ENCODE results near the gene CROCC. TPM values are rescaled to one million over a fixed set of nuclear protein-coding genes. Genes with fewer than 3 reads are reported as not detected.
"Not testable (repeated sequence)": the region's sequence is repeated elsewhere in the genome, so short reads cannot be mapped to it uniquely, and the experiment has no call there.

The CROCC gene
- total and polyA plus RNA-seq, 4 donors: 2.9 to 8.3 (median 5.1) TPM

DNA sequence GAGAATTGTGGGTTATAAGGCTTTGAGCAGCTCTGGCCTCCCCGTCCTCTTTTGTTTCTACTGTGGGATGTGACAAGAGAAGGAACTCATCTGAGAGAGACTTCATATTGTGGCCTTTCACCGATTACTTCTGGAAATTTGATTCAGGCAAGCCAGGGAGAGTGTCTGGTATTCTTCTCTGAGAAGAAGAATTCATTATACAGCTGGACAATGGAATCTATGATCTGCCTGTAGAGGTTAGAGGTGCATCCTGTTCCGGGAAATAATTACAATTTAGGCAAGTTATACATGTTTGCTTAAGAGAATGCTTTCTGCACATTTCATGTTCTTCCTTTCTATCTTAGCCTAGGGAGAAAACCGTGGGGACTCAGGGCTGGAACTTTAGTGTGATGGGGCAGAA lies 38.7 kb upstream of the CROCC start (continued):
- TF ChIP-seq TAF1 (conservative IDR thresholded peaks at IDR 0.05) (no peak), EGR1 (IDR thresholded peaks at IDR 0.05; ENCODE audit: low read depth in 2 of 2) (no peak), YY1 (IDR thresholded peaks at IDR 0.05) (no peak), GABPA (IDR thresholded peaks at IDR 0.05 in 1 of 2, conservative IDR thresholded peaks at IDR 0.05 in 1 of 2) (no peak), HNF4G (IDR thresholded peaks at IDR 0.05) (no peak), RAD21 (IDR thresholded peaks at IDR 0.05) (no peak), FOXA2 (IDR thresholded peaks at IDR 0.05) (no peak), SP1 (IDR thresholded peaks at IDR 0.05) (peak; percentile 45), NR2F2 (IDR thresholded peaks at IDR 0.05) (peak; percentile 98)
- TF ChIP-seq, protein P1, sequence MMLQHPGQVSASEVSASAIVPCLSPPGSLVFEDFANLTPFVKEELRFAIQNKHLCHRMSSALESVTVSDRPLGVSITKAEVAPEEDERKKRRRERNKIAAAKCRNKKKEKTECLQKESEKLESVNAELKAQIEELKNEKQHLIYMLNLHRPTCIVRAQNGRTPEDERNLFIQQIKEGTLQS (IDR thresholded peaks at IDR 0.05): no peak
- TF ChIP-seq, protein P2, sequence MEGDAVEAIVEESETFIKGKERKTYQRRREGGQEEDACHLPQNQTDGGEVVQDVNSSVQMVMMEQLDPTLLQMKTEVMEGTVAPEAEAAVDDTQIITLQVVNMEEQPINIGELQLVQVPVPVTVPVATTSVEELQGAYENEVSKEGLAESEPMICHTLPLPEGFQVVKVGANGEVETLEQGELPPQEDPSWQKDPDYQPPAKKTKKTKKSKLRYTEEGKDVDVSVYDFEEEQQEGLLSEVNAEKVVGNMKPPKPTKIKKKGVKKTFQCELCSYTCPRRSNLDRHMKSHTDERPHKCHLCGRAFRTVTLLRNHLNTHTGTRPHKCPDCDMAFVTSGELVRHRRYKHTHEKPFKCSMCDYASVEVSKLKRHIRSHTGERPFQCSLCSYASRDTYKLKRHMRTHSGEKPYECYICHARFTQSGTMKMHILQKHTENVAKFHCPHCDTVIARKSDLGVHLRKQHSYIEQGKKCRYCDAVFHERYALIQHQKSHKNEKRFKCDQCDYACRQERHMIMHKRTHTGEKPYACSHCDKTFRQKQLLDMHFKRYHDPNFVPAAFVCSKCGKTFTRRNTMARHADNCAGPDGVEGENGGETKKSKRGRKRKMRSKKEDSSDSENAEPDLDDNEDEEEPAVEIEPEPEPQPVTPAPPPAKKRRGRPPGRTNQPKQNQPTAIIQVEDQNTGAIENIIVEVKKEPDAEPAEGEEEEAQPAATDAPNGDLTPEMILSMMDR (IDR thresholded peaks at IDR 0.05; ENCODE audit: low read depth, low read length, missing input control): no peak
- TF ChIP-seq, protein P3, sequence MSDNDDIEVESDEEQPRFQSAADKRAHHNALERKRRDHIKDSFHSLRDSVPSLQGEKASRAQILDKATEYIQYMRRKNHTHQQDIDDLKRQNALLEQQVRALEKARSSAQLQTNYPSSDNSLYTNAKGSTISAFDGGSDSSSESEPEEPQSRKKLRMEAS (IDR thresholded peaks at IDR 0.05): no peak

DNA sequence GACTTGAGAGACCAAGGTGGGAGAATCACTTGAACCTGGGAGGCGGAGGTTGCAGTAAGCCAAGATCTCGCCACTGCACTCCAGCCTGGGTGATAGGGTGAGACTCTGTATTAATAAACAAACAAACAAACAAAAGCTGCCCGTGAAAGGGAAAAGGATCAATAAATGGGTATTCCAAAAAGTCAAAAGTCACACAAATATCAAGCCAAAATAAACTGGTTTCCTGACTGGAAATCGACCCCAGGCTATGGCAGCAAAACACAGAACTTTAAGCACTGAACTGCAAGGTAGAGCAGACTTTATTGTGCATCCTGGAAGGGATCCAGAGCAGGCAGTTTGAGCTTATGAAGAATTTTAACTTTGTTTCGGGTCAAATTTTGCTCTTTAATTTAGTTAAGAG lies 37.2 kb upstream of the CROCC start:
- TF ChIP-seq HNF4A (conservative IDR thresholded peaks at IDR 0.05) (peak; percentile 81 to 85), NR2F2 (IDR thresholded peaks at IDR 0.05) (peak; percentile 72), FOXA2 (IDR thresholded peaks at IDR 0.05) (peak; percentile 68), YY1 (IDR thresholded peaks at IDR 0.05) (peak; percentile 90), RAD21 (IDR thresholded peaks at IDR 0.05) (peak; percentile 43 to 61), RXRA (IDR thresholded peaks at IDR 0.05) (peak; percentile 79 to 82), FOXA1 (IDR thresholded peaks at IDR 0.05) (peak; percentile 81), TAF1 (conservative IDR thresholded peaks at IDR 0.05) (peak; percentile 24), EGR1 (IDR thresholded peaks at IDR 0.05; ENCODE audit: low read depth in 2 of 2) (peak in 1 of 2 donors; percentile 17), SP1 (IDR thresholded peaks at IDR 0.05) (peak; percentile 87), JUND (IDR thresholded peaks at IDR 0.05) (peak; percentile 58 to 77), HNF4G (IDR thresholded peaks at IDR 0.05) (peak; percentile 61), GABPA (IDR thresholded peaks at IDR 0.05 in 1 of 2, conservative IDR thresholded peaks at IDR 0.05 in 1 of 2) (peak in 1 of 2 donors; percentile 64)
- TF ChIP-seq, protein P4, sequence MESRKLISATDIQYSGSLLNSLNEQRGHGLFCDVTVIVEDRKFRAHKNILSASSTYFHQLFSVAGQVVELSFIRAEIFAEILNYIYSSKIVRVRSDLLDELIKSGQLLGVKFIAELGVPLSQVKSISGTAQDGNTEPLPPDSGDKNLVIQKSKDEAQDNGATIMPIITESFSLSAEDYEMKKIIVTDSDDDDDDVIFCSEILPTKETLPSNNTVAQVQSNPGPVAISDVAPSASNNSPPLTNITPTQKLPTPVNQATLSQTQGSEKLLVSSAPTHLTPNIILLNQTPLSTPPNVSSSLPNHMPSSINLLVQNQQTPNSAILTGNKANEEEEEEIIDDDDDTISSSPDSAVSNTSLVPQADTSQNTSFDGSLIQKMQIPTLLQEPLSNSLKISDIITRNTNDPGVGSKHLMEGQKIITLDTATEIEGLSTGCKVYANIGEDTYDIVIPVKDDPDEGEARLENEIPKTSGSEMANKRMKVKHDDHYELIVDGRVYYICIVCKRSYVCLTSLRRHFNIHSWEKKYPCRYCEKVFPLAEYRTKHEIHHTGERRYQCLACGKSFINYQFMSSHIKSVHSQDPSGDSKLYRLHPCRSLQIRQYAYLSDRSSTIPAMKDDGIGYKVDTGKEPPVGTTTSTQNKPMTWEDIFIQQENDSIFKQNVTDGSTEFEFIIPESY (IDR thresholded peaks at IDR 0.05): peak; percentile 80
- TF ChIP-seq, protein P3 (IDR thresholded peaks at IDR 0.05): peak; percentile 58
- H3K4me1 ChIP-seq (ENCODE audit: control insufficient read depth in 4 of 4, insufficient read depth in 4 of 4, low read length in 3 of 4): peaks cover 12 to 38% (median 32%) of the 10 kb centered on the region in 4 donors
- DNase-seq (ENCODE audit: low spot score); H3K27me3 ChIP-seq (ENCODE audit: control insufficient read depth in 4 of 4, insufficient read depth in 4 of 4, low read length in 3 of 4); H3K9me3 ChIP-seq (ENCODE audit: control insufficient read depth in 4 of 4, low read length in 3 of 4); H3K9ac ChIP-seq (ENCODE audit: low read depth in 1 of 2, low read length in 2 of 2); H3K4me3 ChIP-seq (ENCODE audit: low read depth in 1 of 3, low read length in 3 of 3); H3K27ac ChIP-seq (ENCODE audit: low read depth in 1 of 2, low read length in 2 of 2); H3K36me3 ChIP-seq (ENCODE audit: control insufficient read depth in 4 of 4, insufficient read depth in 3 of 4, low read depth in 1 of 4, low read length in 3 of 4): not testable (repeated sequence)
- WGBS: 36% methylated on average over 5 of the region's 5 CpGs
